ENCODE data around the gene NAV2. TPM values are rescaled to one million over a fixed set of nuclear protein-coding genes. Genes with fewer than 3 reads are reported as not detected.

The NAV2 gene
- total RNA-seq, 1 experiment from 2014 or later = 23.3 TPM

- no peaks in the 10 kb centered on the region for H3K9me3 ChIP-seq (ENCODE audit: insufficient read depth, low read depth)
- H3K79me2 ChIP-seq (ENCODE audit: low read depth) = no peaks in the 10 kb centered on the region
- ChIA-PET POLR2A (ENCODE audit: unreplicated experiment) (no interaction called here), CTCF (no interaction called here)
- TF ChIP-seq CTCF (conservative IDR thresholded peaks at IDR 0.05) (no peak), EZH2 (IDR thresholded peaks at IDR 0.05; ENCODE audit: low read depth) (no peak)
- H3F3A ChIP-seq (ENCODE audit: insufficient read depth, low read depth) = no peaks in the 10 kb centered on the region
- H2AFZ ChIP-seq = no peak overlapping the region
- no peak overlapping the region for H3K27ac ChIP-seq
- peaks cover 13% of the 10 kb centered on the region for H3K4me1 ChIP-seq (replicated peaks; ENCODE audit: insufficient read depth)
- peak; percentile 27 to 69 for DNase-seq
- peak overlapping the region; percentile 36 for H3K4me2 ChIP-seq
- H4K20me1 ChIP-seq (ENCODE audit: insufficient read depth) = no peaks in the 10 kb centered on the region
- no peaks in the 10 kb centered on the region for H3K9me2 ChIP-seq (ENCODE audit: insufficient read depth)
- BruUV-seq (replicated peaks) = no TSS peak
- H3K4me3 ChIP-seq = no peak overlapping the region
- intact Hi-C loops (cut with micrococcal nuclease; ENCODE audit: unreplicated experiment) = no loop called here
- no peaks in the 10 kb centered on the region for H3K36me3 ChIP-seq (ENCODE audit: low read depth)
- H3K27me3 ChIP-seq (ENCODE audit: insufficient read depth, low read depth) = no peaks in the 10 kb centered on the region
Measured at GRCh38 chr11:19698493-19699292, 13.9 kb upstream of the NAV2 start.

GRCh38 chr11:19701421-19701820 is 11.2 kb upstream of the NAV2 start:
- Histone ChIP-seq H3K27me3 (ENCODE audit: insufficient read depth, low read depth) (no peaks in the 10 kb centered on the region), H2AFZ (no peak overlapping the region), H3K4me2 (no peak overlapping the region), H3K4me3 (no peak overlapping the region), H3K4me1 (replicated peaks; ENCODE audit: insufficient read depth) (peaks cover 18% of the 10 kb centered on the region), H3F3A (ENCODE audit: insufficient read depth, low read depth) (no peaks in the 10 kb centered on the region), H3K36me3 (ENCODE audit: low read depth) (no peaks in the 10 kb centered on the region), H3K79me2 (ENCODE audit: low read depth) (no peaks in the 10 kb centered on the region), H4K20me1 (ENCODE audit: insufficient read depth) (no peaks in the 10 kb centered on the region), H3K9me2 (ENCODE audit: insufficient read depth) (no peaks in the 10 kb centered on the region), H3K27ac (no peak overlapping the region), H3K9me3 (ENCODE audit: insufficient read depth, low read depth) (0 out of 2 replicates have a peak, but pooled peaks cover 2% of the 10 kb centered on the region)
- no peak for TF ChIP-seq CTCF (conservative IDR thresholded peaks at IDR 0.05)
- TF ChIP-seq EZH2 (IDR thresholded peaks at IDR 0.05; ENCODE audit: low read depth) = no peak
- intact Hi-C loops (cut with micrococcal nuclease; ENCODE audit: unreplicated experiment) = no loop called here
- POLR2A ChIA-PET (ENCODE audit: unreplicated experiment) = no interaction called here
- CTCF ChIA-PET = no interaction called here
- DNase-seq = no peak
- no TSS peak for BruUV-seq (replicated peaks)

GRCh38 chr11:19702620-19703019 is 10.0 kb upstream of the NAV2 start:
- Histone ChIP-seq H3K4me2 (no peak overlapping the region), H4K20me1 (ENCODE audit: insufficient read depth) (no peaks in the 10 kb centered on the region), H2AFZ (no peak overlapping the region), H3K79me2 (ENCODE audit: low read depth) (no peaks in the 10 kb centered on the region), H3K27ac (no peak overlapping the region), H3K9me3 (ENCODE audit: insufficient read depth, low read depth) (0 out of 2 replicates have a peak, but pooled peaks cover 2% of the 10 kb centered on the region), H3K36me3 (ENCODE audit: low read depth) (no peaks in the 10 kb centered on the region), H3K4me3 (no peak overlapping the region), H3K27me3 (ENCODE audit: insufficient read depth, low read depth) (no peaks in the 10 kb centered on the region), H3K4me1 (replicated peaks; ENCODE audit: insufficient read depth) (peaks cover 18% of the 10 kb centered on the region), H3F3A (ENCODE audit: insufficient read depth, low read depth) (no peaks in the 10 kb centered on the region), H3K9me2 (ENCODE audit: insufficient read depth) (peaks cover 1% of the 10 kb centered on the region; the same call in 1 of the 2 replicates)
- no TSS peak for BruUV-seq (replicated peaks)
- no peak for DNase-seq
- intact Hi-C loops (cut with micrococcal nuclease; ENCODE audit: unreplicated experiment) = no loop called here
- ChIA-PET CTCF (no interaction called here), POLR2A (ENCODE audit: unreplicated experiment) (interaction anchor here (0.5 kb wide), 1 partner anchor 38 kb away, joined by 7 read pairs; no protein-coding TSS in a partner anchor)
- TF ChIP-seq CTCF (conservative IDR thresholded peaks at IDR 0.05) = no peak
- no peak for TF ChIP-seq EZH2 (IDR thresholded peaks at IDR 0.05; ENCODE audit: low read depth)

Data from PC-9 (cell line).